OCI-LY7 (cell line): ENCODE results near the gene PTPRJ.

Source experiments
- CTCF ChIP-seq: fragments of 200-600 bp; sonication (generic); conservative IDR thresholded peaks from 2 replicates; pipeline ENCODE4 v1.5.1; 2014; ENCODE audit warnings: mild to moderate bottlenecking, antibody characterized with exemption, low read length, moderate library complexity, mixed read lengths
- EZH2phosphoT487 ChIP-seq: fragments of 200-600 bp; sonication (generic); IDR thresholded peaks from 2 replicates; pipeline ENCODE4 v1.6.1; 2018; ENCODE audit warnings: low read depth, borderline replicate concordance, mild to moderate bottlenecking, mixed run types, antibody characterized with exemption, low read length, moderate library complexity, mixed read lengths

- TF ChIP-seq CTCF (no peak), EZH2phosphoT487 (no peak)
Observed at GRCh38 chr11:47955061-47955755, 25.2 kb upstream of the PTPRJ start.
